IPS DF 4.7 (cell line): Measurements from ENCODE around the gene FAM24B.
"Not testable (repeated sequence)": the region's sequence is repeated elsewhere in the genome, so short reads cannot be mapped to it uniquely, and the experiment has no call there.

Source experiments
- DNase-seq: peaks from one replicate; pipeline ENCODE4 v3.0.0-alpha.2; 2013; ENCODE audit warnings: low spot score; ENCODE audit errors: extremely low read depth

Gene FAM24B

GRCh38 chr10:122879339-122880273 is at the start of gene FAM24B:
Gene FAM24B (minus strand): TSS chr10:122879581. CDS start chr10:122850515, 29,066 bp downstream.
- DNase-seq, result peak; percentile 82

GRCh38 chr10:122915700-122916099 is 36.3 kb upstream of the FAM24B start:
- DNase-seq, result no peak

GRCh38 chr10:122911889-122912484 is 32.6 kb upstream of the FAM24B start:
- DNase-seq, result peak; percentile 19

GRCh38 chr10:122910310-122910709 is 30.9 kb upstream of the FAM24B start, which contains the start of gene FAM24A:
Gene FAM24A (plus strand): TSS chr10:122910610. CDS start chr10:122911635, 1,025 bp downstream.
- no peak for DNase-seq

GRCh38 chr10:122903861-122904260 is 24.5 kb upstream of the FAM24B start:
- not testable (repeated sequence) for DNase-seq

- no peak for DNase-seq
These were observed 15.0 kb upstream of the FAM24B start for GRCh38 chr10:122894261-122894944.

GRCh38 chr10:122884166-122884565 is 4.8 kb upstream of the FAM24B start:
- no peak for DNase-seq

- DNase-seq, result no peak
These were observed 3.4 kb upstream of the FAM24B start for GRCh38 chr10:122882766-122883165.

GRCh38 chr10:122878799-122879338 is 512 bp downstream of the FAM24B start:
- DNase-seq, result no peak

- DNase-seq, result no peak
These were observed 2.1 kb downstream of the FAM24B start for GRCh38 chr10:122877264-122877663.

- DNase-seq, result no peak
These were observed 2.9 kb downstream of the FAM24B start for GRCh38 chr10:122876467-122876855.

GRCh38 chr10:122875843-122876466 is 3.4 kb downstream of the FAM24B start:
- DNase-seq, result no peak

GRCh38 chr10:122871947-122872346 is 7.4 kb downstream of the FAM24B start:
- DNase-seq, result not testable (repeated sequence)

GRCh38 chr10:122868768-122869167 is 10.6 kb downstream of the FAM24B start:
- not testable (repeated sequence) for DNase-seq

GRCh38 chr10:122866757-122867482 is 12.5 kb downstream of the FAM24B start:
- not testable (repeated sequence) for DNase-seq

- no peak for DNase-seq
These were observed 14.5 kb downstream of the FAM24B start for GRCh38 chr10:122864901-122865300.

- DNase-seq, result no peak
These were observed 15.2 kb downstream of the FAM24B start for GRCh38 chr10:122864194-122864592.

GRCh38 chr10:122863216-122864193 is 15.9 kb downstream of the FAM24B start:
- DNase-seq, result no peak

- DNase-seq, result no peak
These were observed 17.6 kb downstream of the FAM24B start for GRCh38 chr10:122861711-122862161.
